Epithelial cell of prostate (primary cell): ENCODE measurements around the gene QPRT.
"Not testable (repeated sequence)": the region's sequence is repeated elsewhere in the genome, so short reads cannot be mapped to it uniquely, and the experiment has no call there.

Source experiments
- DNase-seq: peaks from one replicate; pipeline ENCODE4 v3.0.0-alpha.2; 2011; ENCODE audit warnings: low read depth, low spot score
- H3K27ac ChIP-seq: fragments of 450-650 bp; 2 replicates; pipeline ENCODE4 v1.5.1; 2017; ENCODE audit warnings: mild to moderate bottlenecking

QPRT gene

DNA sequence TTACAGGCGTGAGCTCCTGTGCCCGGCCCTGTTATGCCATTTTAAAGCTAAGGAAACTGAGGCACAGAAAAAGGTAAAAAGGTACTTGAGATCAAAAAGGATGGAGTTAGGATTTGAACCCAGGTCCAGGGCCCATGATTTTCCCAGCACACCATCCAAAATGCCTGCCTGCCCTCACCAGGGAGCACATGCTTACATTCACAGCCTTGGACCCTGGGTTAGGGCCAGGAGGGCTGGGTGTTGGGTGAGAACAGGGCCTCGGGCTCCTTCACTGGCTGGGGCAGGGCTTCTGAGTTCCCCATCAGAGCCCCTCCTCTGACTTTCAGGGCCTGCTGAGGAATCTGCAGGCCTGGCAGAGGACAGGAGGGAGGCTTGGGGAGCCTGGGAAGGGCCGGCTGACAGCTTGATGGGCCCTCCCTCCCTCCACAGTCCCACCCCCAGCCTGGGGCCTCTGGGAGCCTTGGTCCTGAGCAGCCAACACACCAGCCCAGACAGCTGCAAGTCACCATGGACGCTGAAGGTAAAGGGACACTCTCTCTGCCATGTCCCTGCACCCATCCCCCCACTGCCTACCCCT is at the start of gene QPRT:
Gene QPRT (plus strand): TSS at position 490 of the 577 bp plus-strand sequence. CDS start 18 bp downstream, at position 508.
- no peak for DNase-seq
- peak within 1 kb of the TSS; percentile 54 for H3K27ac ChIP-seq

DNA sequence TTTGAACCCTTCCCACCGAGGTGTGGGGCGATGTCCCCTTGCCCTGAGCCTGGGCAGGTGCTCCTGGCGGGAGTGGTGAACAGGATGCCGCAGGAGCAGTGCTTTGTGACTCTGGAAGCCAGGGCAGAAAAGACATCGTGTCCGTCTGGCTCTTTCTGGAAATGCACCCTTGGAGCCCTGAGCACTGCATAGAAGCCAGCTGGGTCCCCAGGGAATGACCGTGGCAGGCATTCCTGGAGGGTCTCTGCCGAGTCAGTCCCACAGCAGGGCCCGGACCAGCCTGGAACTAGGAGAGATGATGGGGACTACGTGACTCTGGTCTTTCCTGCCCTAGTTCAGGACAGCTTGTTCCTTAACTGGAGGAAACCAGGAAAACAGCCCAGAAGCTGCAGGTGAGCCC is 49.7 kb upstream of the QPRT start:
- DNase-seq, H3K27ac ChIP-seq: not testable (repeated sequence)

DNA sequence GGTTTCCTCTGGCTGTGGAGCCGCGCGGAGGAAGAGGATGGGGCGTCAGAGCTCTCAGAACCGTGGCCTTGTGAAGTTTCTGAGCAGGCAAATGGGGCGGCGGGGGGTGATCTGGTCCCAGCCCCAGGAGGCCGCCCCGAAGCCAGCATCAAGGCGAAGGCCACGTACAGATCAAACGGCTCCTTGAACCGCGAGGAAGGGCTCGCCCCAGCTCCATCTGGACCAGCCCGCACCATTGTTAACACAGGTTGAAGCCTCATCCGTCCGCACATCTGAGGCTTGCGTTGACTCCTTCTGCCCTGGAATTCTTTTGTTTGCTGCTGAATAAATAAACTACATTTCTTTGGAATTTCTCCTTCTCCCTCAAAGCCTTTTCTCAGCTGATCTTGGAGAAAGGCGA is 47.3 kb upstream of the QPRT start:
- DNase-seq, H3K27ac ChIP-seq: not testable (repeated sequence)

DNA sequence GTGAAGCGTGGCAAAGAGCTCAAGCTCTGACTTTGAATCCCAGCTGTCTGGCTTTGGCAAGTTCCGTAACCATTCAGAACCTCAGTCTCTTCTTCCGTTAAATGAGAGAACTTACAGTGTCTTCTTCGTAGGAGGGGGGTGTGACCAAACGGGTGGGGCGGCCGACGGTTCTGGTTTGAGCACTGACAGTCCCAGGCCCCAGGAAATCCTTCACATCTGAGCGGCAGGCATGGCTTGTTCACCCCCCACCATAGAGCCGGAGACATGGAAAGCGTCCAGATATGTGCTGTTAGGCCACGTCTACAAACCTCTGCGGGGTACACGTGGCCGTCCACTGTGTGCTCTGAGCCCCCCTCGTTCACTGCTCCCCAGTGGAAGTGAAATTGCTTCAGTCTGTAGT is 43.1 kb upstream of the QPRT start:
- DNase-seq, H3K27ac ChIP-seq: not testable (repeated sequence)

DNA sequence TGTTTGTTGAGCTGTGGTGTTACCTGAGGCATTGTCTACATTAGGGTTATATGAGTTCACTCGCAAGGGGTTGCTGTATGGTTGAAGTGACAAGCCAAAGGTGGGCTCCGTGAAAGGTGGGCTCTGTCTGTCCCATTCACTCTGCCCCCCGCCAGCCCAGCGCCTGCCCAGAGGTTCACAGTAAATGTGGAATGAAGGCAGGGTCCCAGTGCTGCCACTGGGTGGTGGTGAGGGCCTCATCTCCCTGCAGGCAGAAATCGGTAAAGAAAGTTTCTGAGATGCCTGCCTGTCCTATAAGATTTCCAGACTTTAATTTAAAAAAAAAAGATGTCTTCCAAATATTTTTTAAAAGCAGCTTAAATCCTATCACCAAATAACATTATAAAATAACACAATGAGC is 42.6 kb upstream of the QPRT start:
- DNase-seq, H3K27ac ChIP-seq: not testable (repeated sequence)

DNA sequence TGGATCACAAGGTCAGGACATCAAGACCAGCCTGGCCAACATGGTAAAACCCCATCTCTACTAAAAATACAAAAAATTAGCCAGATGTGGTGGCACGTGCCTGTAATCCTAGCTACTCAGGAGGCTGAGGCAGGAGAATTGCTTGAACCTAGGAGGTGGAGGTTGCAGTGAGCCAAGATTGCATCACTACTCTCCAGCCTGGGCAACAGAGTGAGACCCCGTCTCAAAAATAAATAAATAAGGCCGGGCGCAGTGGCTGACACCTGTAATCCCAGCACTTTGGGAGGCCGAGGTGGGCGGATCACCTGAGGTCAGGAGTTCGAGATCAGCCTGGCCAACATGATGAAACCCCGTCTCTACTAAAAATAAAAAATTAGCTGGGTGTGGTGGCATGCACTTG is 40.2 kb upstream of the QPRT start:
- DNase-seq, H3K27ac ChIP-seq: not testable (repeated sequence)

DNA sequence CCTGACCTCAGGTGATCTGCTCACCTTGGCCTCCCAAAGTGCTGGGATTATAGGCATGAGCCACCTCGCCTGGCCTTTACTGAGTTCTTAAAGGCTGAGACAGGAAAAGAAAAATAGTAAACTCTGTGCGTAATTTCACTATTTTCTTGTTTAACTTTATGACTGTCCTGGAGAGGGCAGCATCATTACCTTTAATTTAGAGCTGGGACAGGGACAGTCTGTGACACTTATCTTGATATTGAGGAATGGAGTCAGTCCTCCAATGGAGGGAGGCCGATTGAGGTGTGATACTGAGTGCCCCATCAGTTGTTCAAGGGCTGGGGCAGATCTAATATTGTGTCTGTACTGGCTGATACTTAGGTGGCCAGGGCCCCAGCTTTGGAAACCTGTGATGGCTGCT is 37.4 kb upstream of the QPRT start:
- no peak for DNase-seq
- no peak overlapping the region for H3K27ac ChIP-seq

DNA sequence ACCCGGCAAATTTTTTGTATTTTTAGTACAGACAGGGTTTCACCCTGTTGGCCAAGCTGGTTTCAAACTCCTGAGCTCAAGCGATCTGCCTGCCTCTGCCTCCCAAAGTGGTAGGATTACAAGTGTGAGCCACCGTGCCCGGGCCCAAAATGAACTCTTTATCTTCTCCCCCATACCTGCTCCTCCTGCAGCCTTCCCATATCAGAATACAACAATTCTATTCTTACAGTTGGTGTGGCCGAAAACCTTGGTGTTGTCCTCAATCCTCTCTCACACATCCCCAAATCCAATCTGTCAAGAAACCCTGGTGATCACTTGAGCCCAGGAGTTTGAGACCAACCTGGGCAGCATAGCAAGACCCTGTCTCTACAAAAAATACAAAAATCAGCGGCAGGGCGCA is 35.4 kb upstream of the QPRT start:
- no peak for DNase-seq
- no peak overlapping the region for H3K27ac ChIP-seq

DNA sequence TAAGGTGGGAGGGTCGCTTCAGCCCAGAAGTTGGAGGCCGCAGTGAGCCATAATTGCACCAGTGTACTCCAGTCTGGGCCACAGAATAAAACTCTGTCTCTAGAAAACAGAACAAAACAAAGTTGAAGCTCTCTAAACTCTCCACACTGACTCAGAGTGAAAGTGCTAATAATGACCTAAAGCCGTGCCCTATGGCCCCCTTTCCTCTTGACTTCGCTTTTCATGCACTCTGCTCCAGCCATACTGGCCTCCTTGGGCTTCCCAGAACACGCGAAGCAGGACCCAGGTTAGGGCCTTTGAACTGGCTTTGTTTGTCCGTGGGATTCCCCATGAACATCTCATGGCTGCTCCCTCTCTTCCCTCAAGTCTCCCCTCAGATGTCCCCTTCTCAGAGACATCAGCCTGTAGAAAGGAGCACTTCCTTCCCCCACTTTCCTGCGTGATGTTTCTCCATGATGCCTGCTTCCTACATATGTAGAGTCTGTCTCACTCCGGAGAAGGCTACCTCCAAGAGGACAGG is 34.6 kb upstream of the QPRT start:
- no peak overlapping the region for H3K27ac ChIP-seq
- DNase-seq = no peak

DNA sequence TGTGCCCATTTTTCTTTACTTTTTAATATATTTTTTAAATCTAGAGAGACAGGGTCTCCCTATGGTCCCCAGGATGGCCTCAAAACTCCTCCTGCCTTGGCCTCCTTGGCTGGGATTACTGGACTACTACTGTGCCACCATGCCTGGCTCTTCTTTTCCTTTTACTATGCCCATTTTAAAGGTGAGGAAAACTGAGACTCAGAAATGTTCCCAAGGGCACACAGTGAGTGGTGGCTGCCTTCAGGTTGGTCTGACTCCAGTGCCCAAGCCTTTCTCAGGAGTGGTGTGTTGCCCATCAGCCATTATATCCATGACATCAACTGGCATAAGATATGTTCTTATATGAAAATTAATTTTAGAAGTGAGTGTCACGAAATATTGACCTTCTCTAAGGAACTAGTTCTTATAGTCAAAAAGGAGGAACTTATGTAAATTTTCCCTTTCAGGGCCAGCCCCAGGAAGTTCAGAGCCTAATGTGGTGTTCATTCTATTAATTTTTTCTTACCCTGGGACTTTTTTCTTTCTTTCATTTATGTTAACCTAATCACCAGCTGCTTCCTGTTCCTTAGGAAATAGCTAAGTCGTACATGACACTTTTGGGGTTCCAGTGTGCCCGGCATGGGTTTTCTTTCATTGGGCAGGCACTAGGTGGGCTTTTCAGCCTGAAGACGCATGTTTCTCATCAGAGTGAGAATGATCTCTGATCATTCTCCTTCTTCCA is 33.8 kb upstream of the QPRT start:
- no peak for DNase-seq
- no peak overlapping the region for H3K27ac ChIP-seq

DNA sequence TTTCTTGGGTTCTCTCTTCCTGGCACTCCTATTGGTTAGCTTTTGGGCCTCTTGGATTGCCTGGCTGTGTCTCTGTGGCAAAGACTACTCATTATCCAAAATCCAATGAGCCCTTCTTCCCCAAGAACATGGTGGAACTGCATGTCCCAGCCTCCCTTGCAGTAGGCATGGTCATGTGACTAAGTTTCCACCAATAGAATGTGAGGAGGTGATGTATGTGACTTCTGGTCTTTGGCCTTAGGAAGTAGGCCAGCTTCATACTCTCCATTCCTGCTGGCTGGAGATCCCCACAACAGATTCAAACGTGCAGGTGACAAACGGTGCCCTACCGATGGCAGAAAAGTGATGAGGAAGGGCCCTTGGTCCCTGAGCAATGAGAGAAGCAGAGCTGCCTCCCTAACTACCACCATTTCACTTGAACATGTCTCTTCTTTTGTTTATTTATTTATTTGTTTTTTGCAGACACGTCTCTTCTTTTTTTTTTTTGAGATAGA is 33.2 kb upstream of the QPRT start:
- no peak overlapping the region for H3K27ac ChIP-seq
- DNase-seq = no peak

DNA sequence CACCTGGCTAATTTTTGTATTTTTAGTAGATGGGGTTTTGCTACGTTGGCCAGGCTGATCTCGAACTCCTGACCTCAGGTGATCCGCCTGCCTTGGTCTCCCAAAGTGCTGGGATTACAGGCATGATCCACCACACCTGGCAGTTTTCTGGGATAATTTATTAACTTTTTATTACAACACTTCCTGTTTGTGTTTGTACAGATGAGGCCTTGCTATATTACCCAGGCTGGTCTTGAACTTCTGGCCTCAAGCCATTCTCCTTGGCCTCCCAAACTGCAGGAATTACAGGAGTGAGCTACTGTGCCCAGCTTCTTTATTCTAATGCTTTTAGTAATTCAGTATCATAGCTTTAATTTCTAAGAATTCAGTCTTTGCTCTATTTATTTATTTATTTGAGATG is 32.0 kb upstream of the QPRT start:
- DNase-seq = no peak
- H3K27ac ChIP-seq = no peak overlapping the region

DNA sequence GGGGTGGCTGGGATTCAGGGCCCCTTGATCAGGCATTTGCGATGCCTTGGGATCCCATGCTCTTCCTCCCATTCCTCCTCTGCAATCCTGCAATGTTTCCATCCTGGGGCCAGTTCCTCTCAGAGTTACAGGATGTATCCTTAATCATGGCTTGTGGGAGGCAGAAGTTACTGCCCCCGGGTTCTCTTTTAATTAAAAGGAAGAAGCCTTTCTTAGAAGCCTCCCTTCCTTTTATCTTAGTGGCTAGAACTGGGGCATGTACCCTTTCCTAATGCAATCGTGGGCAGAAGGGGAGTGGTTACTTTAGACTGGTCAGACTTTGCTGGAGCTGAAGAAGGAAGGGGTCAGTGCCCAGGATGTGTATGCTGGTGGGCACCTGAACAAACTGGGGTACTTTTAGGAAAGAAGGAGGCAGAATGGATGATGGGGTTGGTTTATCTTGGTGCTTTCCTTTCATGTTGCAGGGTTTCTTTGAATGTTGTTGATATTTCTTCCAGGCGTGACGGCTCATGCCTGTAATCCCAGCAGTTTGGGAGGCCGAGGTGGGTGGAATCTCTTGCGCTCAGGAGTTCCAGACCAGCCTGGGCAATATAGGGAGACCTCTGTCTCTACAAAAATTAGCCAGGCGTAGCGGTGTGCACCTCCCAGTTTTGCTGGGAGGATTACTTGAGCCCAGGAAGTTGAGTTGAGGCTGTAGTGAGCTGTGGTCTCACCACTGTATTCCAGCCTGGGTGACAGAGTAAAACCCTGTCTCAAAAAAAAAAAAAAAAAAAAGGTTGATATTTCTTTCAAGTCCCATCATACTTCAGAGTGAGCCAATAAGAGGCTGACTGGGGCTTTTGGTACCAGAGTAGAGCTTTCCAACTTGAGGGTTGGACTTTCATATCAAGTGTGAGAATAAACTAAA is 29.1 kb upstream of the QPRT start:
- DNase-seq = no peak
- H3K27ac ChIP-seq = no peak overlapping the region

DNA sequence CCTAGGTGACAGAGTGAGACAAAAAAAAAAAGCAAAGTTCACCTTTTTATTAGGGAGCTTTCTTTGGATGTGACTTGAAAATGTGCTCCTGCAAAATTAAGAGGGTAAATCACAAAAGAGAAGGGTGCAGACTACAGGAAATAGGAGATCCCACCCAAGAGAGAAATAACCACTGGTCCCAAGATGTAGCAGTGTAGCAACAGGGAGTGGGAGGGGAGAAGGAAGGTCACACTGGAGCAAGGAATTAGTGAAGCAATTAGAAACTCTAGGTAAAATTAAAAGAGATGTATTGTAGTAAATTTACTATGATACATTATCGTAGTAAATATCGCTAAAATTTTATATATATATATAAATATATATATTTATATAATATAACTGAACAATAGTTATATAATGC is 28.2 kb upstream of the QPRT start:
- no peak for DNase-seq
- no peak overlapping the region for H3K27ac ChIP-seq

DNA sequence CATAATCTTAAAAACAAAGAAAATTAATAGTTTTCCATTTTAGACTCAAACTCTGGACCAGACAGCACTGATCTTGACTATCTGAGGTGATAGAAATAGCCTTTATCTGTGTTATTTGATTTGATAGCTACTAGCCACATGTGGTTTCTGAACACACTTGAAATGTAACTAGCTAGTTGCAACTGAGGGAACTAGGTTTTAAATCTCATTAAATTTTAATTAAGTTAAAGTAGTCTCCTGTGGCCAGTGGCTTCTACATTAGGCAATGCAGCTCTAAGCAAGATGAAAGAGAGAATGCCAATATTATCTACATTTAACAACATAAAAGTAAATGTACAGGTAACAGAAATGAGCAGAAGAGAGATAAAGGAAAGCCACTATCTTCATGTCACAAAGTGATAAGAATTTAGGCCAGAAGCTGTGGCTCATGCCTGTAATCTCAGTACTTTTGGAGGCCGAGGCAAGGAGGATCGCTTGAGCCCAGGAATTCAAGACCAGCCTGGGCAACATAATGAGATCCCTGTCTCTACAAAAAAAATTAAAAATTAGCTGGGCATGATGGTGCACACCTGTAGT is 27.1 kb upstream of the QPRT start:
- no peak overlapping the region for H3K27ac ChIP-seq
- DNase-seq = no peak

DNA sequence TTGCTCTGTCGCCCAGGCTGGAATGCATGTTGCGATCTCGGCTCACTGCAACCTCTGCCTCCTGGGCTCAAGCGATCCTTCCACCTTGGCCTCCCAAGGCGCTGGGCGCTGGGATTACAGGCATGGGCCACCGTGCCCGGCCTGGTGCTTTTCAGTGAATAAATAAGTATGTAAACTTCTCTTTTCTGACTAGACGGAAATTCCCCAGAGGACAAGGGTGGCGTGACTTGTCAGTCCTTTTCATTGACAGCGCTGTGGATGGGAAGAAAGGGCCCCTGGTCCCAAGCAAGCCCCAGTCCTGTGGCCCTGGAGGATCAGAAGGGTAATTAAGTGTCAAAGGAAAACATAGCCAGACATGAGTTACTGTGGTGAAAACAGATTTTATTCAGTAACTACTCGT is 25.5 kb upstream of the QPRT start:
- H3K27ac ChIP-seq = no peak overlapping the region
- DNase-seq = no peak

DNA sequence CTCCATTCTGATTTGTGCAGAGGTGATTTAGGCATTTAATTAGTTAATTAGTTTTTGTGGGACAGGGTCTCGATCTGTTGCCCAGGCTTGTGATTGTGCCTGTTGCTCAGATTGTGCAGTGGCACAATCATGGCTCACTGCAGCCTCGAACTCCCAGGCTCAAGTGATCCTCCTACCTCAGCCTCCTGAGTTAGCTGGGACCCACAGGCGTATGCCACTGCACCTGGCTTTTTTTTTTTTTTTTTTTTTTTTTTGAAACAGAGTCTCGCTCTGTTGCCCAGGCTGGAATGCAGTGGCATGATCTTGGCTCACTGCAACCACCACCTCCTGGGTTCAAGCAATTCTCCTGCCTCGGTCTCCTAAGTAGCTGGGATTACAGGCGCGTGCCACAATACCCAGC is 25.1 kb upstream of the QPRT start:
- H3K27ac ChIP-seq, DNase-seq: not testable (repeated sequence)

DNA sequence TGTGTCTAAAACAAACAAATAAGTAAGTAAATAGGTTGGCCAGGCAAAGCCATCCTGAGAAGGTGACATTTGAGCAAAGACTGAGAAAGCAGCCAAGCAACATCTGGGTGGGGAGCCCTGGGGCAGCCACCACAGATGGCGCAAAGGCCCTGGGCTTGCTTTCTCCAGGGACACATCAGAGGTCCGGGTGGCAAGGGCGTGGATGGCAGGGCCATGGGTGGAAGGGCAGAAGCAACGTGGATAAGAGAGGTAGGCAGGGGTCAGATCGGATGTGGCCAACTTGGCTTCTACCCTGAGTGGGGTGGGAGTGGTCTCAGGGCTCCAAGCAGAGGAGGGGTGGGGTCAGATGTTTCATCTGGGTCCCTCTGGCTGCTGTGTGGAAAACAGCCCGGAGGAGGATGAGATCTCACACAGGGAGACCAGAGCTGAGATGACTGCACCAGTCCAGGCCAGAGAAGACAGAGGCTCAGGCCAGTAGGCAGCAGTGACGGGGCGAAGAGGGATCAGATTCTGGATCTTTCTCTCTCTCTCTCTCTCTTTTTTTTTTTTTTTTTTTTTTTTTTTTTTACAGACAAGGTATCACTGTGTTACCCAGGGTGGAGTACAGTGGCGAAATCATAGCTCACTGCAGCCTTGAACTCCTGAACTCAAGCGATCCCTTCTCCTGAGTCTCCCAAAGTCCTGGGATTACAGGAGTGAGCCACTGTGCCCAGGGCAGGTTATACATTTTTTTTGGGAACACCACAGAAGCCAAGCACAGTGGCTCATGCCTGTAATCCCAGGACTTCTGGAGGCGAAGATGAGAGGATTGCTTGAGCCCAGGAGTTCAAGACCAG is 22.1 kb upstream of the QPRT start:
- no peak for DNase-seq
- H3K27ac ChIP-seq = no peak overlapping the region

DNA sequence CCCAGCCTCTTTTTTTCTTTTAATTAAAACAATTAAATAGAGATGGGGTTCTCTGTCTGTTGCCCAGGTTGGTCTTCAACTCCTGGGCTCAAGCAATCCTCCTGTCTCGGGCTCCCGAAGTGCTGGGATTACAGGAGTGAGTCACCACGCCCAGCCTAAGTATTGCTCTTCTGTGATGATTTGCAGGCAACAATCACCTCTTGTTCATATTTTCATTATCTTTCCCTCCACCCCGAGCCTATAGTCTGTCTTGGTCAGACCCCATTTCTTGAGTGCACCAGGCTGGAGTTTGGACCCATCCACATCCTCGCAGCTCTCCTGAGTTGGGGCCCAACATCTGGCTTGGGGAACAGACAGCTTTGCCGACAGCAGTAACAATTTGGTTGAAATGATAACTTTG is 20.3 kb upstream of the QPRT start:
- no peak for DNase-seq
- no peak overlapping the region for H3K27ac ChIP-seq
